ENCODE data around the gene COL20A1.
"Not testable (repeated sequence)": the region's sequence is repeated elsewhere in the genome, so short reads cannot be mapped to it uniquely, and the experiment has no call there.

Gene COL20A1

GRCh38 chr20:63292904-63293303, at the start of gene COL20A1:
COL20A1 (plus strand) TSS chr20:63293186; CDS start chr20:63295108, 1,922 bp downstream.
- DNase-seq (ENCODE audit: low read depth in 2 of 2), result no peak

- no peak for DNase-seq (ENCODE audit: low read depth in 2 of 2)
These were observed 49.3 kb upstream of the COL20A1 start for GRCh38 chr20:63243604-63244247.

- DNase-seq (ENCODE audit: low read depth in 2 of 2), result no peak
These were observed 48.5 kb upstream of the COL20A1 start for GRCh38 chr20:63244468-63244867.

- DNase-seq (ENCODE audit: low read depth in 2 of 2), result no peak
These were observed 46.3 kb upstream of the COL20A1 start for GRCh38 chr20:63246490-63247288.

- no peak for DNase-seq (ENCODE audit: low read depth in 2 of 2)
These were observed 45.2 kb upstream of the COL20A1 start for GRCh38 chr20:63247671-63248228.

GRCh38 chr20:63248835-63249591, 44.0 kb upstream of the COL20A1 start:
- DNase-seq (ENCODE audit: low read depth in 2 of 2), result no peak

GRCh38 chr20:63249891-63250290, 43.1 kb upstream of the COL20A1 start:
- no peak for DNase-seq (ENCODE audit: low read depth in 2 of 2)

- DNase-seq (ENCODE audit: low read depth in 2 of 2), result not testable (repeated sequence)
These were observed 41.6 kb upstream of the COL20A1 start for GRCh38 chr20:63251350-63251749.

- no peak for DNase-seq (ENCODE audit: low read depth in 2 of 2)
These were observed 40.7 kb upstream of the COL20A1 start for GRCh38 chr20:63252284-63252711.

- no peak for DNase-seq (ENCODE audit: low read depth in 2 of 2)
These were observed 39.9 kb upstream of the COL20A1 start for GRCh38 chr20:63253065-63253437.

GRCh38 chr20:63253438-63254231, 39.4 kb upstream of the COL20A1 start:
- DNase-seq (ENCODE audit: low read depth in 2 of 2), result no peak

- no peak for DNase-seq (ENCODE audit: low read depth in 2 of 2)
These were observed 38.8 kb upstream of the COL20A1 start, which contains the start of gene NKAIN4 for GRCh38 chr20:63254232-63254605. NKAIN4 (minus strand) TSS chr20:63254463; CDS start chr20:63254450, 13 bp downstream.

GRCh38 chr20:63254606-63255384, 38.2 kb upstream of the COL20A1 start:
- DNase-seq (ENCODE audit: low read depth in 2 of 2), result no peak

- DNase-seq (ENCODE audit: low read depth in 2 of 2), result no peak
These were observed 36.9 kb upstream of the COL20A1 start for GRCh38 chr20:63255931-63256704.

GRCh38 chr20:63256954-63257353, 36.0 kb upstream of the COL20A1 start:
- DNase-seq (ENCODE audit: low read depth in 2 of 2), result no peak

- no peak for DNase-seq (ENCODE audit: low read depth in 2 of 2)
These were observed 35.4 kb upstream of the COL20A1 start for GRCh38 chr20:63257629-63258028.

- DNase-seq (ENCODE audit: low read depth in 2 of 2), result no peak
These were observed 34.2 kb upstream of the COL20A1 start for GRCh38 chr20:63258781-63259180.

- no peak for DNase-seq (ENCODE audit: low read depth in 2 of 2)
These were observed 33.1 kb upstream of the COL20A1 start for GRCh38 chr20:63259734-63260460.

- DNase-seq (ENCODE audit: low read depth in 2 of 2), result no peak
These were observed 32.5 kb upstream of the COL20A1 start for GRCh38 chr20:63260521-63260920.

Data from stimulated activated CD8-positive, alpha-beta memory T cell treated with anti-CD3 and anti-CD28 coated beads, Interleukin-2, amount 100 ng/mL, for 48 hours (primary cell).